Measurements from ENCODE around the gene PDGFRB. TPM values are rescaled to one million over a fixed set of nuclear protein-coding genes. Genes with fewer than 3 reads are reported as not detected.
A peak's percentile ranks its signal among the peaks of the same experiment; 100 is the strongest.

PDGFRB gene
- total and polyA plus RNA-seq, 2 of the 8 experiments (the other 6 are each of a cell fraction or from before 2014, with no cell fraction given), result 4.2 to 13.7 TPM

- H3K36me3 ChIP-seq (ENCODE audit: control insufficient read depth in 2 of 4, insufficient read depth in 4 of 4, low read length in 3 of 4), result no peaks in the 10 kb centered on the region
- H2AFZ ChIP-seq (ENCODE audit: low read length), result no peak overlapping the region
- H3K9ac ChIP-seq (replicated peaks in 1 of 4; ENCODE audit: extremely low read depth in 1 of 4, low read depth in 3 of 4, low read length in 3 of 4), result no peak overlapping the region; a peak in 1 of 7 replicates
- no peak for FAIRE-seq
- CTCF ChIA-PET (ENCODE audit: partially characterized antibody), result interaction anchor here (0.5 to 13.1 kb wide), 17 partner anchors 10 to 219 kb away, joined by 3 to 188 read pairs (median 4); partner anchors contain the start of gene PDGFRB
- H2BK120ac ChIP-seq (replicated peaks; ENCODE audit: low read depth, low read length), result no peak overlapping the region
- H4K5ac ChIP-seq (ENCODE audit: insufficient read length, low read depth, low read length), result no peak overlapping the region
- peak overlapping the region; percentile 75 for H2AK5ac ChIP-seq (ENCODE audit: low read depth, low read length)
- no peak overlapping the region for H3K4me3 ChIP-seq (ENCODE audit: extremely low read depth in 1 of 4, insufficient read depth in 2 of 4, low read depth in 3 of 4, low read length in 4 of 4)
- no peak overlapping the region for H2BK15ac ChIP-seq (ENCODE audit: low read length)
- WGBS, 2 experiments (ENCODE audit: extremely low coverage in 1 of 2, insufficient coverage in 1 of 2, insufficient read length in 1 of 2, insufficient replicate concordance in 2 of 2, low coverage in 1 of 2, low lambda C conversion rate in 2 of 2, missing lambda C conversion rate in 1 of 2), result 88% methylated on average over 21 of the region's 21 CpGs; no CpG with 5 or more reads in 1 of the 2 experiments
- no peak overlapping the region for H4K8ac ChIP-seq (ENCODE audit: extremely low read depth, insufficient read depth, low read length)
- no peak overlapping the region for H3K14ac ChIP-seq (ENCODE audit: insufficient read length)
- H3K56ac ChIP-seq (replicated peaks; ENCODE audit: insufficient read length, low read depth, low read length), result no peak overlapping the region
- no peaks in the 10 kb centered on the region for H3K23me2 ChIP-seq (ENCODE audit: low read depth, low read length)
- H3K27ac ChIP-seq (ENCODE audit: low read depth, low read length), result no peak overlapping the region
- no peak overlapping the region for H3K4me2 ChIP-seq (ENCODE audit: insufficient read depth in 1 of 2, low read depth in 2 of 2, low read length in 2 of 2)
- no peak overlapping the region for H4K91ac ChIP-seq (replicated peaks; ENCODE audit: insufficient read length, low read length)
- H2BK12ac ChIP-seq (ENCODE audit: low read depth, low read length), result peak overlapping the region; percentile 75; the same call in 1 of the 2 replicates
- POLR2A ChIA-PET (ENCODE audit: partially characterized antibody), result interaction anchor here (0.6 to 1.5 kb wide), 3 partner anchors 20 to 307 kb away, joined by 3 to 4 read pairs (median 3); partner anchors contain the start of gene PDGFRB
- peak overlapping the region; percentile 48; the same call in 1 of the 2 replicates for H3K18ac ChIP-seq (ENCODE audit: extremely low read depth, low read length)
- no peaks in the 10 kb centered on the region for H3K79me2 ChIP-seq (ENCODE audit: control insufficient read depth in 1 of 2, insufficient read depth in 2 of 2, low read length in 2 of 2)
- H4K20me1 ChIP-seq (replicated peaks in 1 of 2; ENCODE audit: control insufficient read depth in 1 of 2, insufficient read depth in 2 of 2, low read length in 2 of 2), result peaks cover 0 to 4% of the 10 kb centered on the region in 2 experiments
- peaks cover 0 to 5% (median 3%) of the 10 kb centered on the region in 4 experiments; a peak in 3 of 7 replicates for H3K27me3 ChIP-seq (replicated peaks in 1 of 4; ENCODE audit: control insufficient read depth in 3 of 4, extremely low read depth in 1 of 4, insufficient read depth in 3 of 4, low read length in 3 of 4)
- H2BK20ac ChIP-seq (ENCODE audit: low read length), result no peak overlapping the region
- H3K4ac ChIP-seq (replicated peaks; ENCODE audit: insufficient read length, low read depth, low read length), result peak overlapping the region; percentile 10
- peak overlapping the region; percentile 44; the same call in 1 of the 2 replicates for H2BK5ac ChIP-seq (ENCODE audit: low read depth, low read length)
- peaks cover 5 to 35% (median 28%) of the 10 kb centered on the region in 4 experiments for H3K4me1 ChIP-seq (replicated peaks in 1 of 4; ENCODE audit: control insufficient read depth in 3 of 4, insufficient read depth in 4 of 4, low read length in 3 of 4)
- no peaks in the 10 kb centered on the region for H3K79me1 ChIP-seq (ENCODE audit: low read depth, low read length)
- TF ChIP-seq MAFK (IDR thresholded peaks at IDR 0.05; ENCODE audit: low read depth, low read length), result no peak
- H3K9me3 ChIP-seq (ENCODE audit: insufficient read depth in 2 of 2, low read depth in 1 of 2, low read length in 1 of 2), result no peaks in the 10 kb centered on the region
- no peak for DNase-seq (ENCODE audit: low read depth in 1 of 2, low spot score in 2 of 2)
- H3K23ac ChIP-seq (ENCODE audit: insufficient read length), result no peak overlapping the region
These were observed 19.9 kb downstream of the PDGFRB start for GRCh38 chr5:150135557-150136304.

Data from H1 (cell line).